SK-N-SH (cell line): ENCODE data around the gene MGAT5. TPM values are rescaled to one million over a fixed set of nuclear protein-coding genes. Genes with fewer than 3 reads are reported as not detected.

Experiments used
- CTCF ChIA-PET: fragments of 300-600, 350-600 bp; formaldehyde crosslinking; extraction: SDS; loops from one replicate; lab custom pipeline; 2021; lab: Yijun Ruan, JAX
- POLR2A ChIA-PET: fragments of 350-600 bp; sonication (Branson Sonifier 250); formaldehyde crosslinking; extraction: SDS; loops from one replicate; lab custom pipeline; 2020; ENCODE audit warnings: antibody characterized with exemption, inconsistent platforms; lab: Yijun Ruan, JAX
- DNase-seq: peaks from one replicate; pipeline ENCODE4 v3.0.0; 2012
- H2AFZ ChIP-seq: fragments of 200-600 bp; sonication (generic); 2 replicates; pipeline ENCODE4 v1.8.1; 2016; ENCODE audit warnings: antibody characterized with exemption, mild to moderate bottlenecking, low read depth
- H3F3A ChIP-seq: fragments of 200-600 bp; sonication (generic); replicated peaks from 2 replicates; pipeline ENCODE3; 2016; ENCODE audit warnings: antibody characterized with exemption, mild to moderate bottlenecking; ENCODE audit not compliant: insufficient read depth
- H3K27ac ChIP-seq, 2 experiments: fragments of 200-500 bp in 1 of 2; fragments of 200-600 bp in 1 of 2; sonication (Bioruptor generic) in 1 of 2; sonication (generic), shearing (Covaris generic) in 1 of 2; 2 replicates each; pipeline versions ENCODE4 v1.5.1 to v1.6.1; 2014 to 2016; ENCODE audit warnings: low read depth in 2 of 2, inconsistent platforms in 1 of 2, low read length in 1 of 2, mild to moderate bottlenecking in 1 of 2, mixed read lengths in 1 of 2
- H3K27me3 ChIP-seq: fragments of 200-600 bp; sonication (generic), shearing (Covaris generic); 2 replicates; pipeline ENCODE4 v1.6.1; 2016; ENCODE audit warnings: mixed run types; ENCODE audit not compliant: insufficient read depth
- H3K36me3 ChIP-seq, 2 experiments: fragments of 200-500 bp in 1 of 2; fragments of 200-600 bp in 1 of 2; sonication (Bioruptor generic) in 1 of 2; sonication (generic) in 1 of 2; replicated peaks in 1 of 2; 2 replicates each; pipeline versions ENCODE3 to v1.5.1; 2014 to 2016; ENCODE audit warnings: low read length in 1 of 2, mild to moderate bottlenecking in 1 of 2; ENCODE audit not compliant: insufficient read depth in 2 of 2, control insufficient read depth in 1 of 2
- H3K4me1 ChIP-seq, 2 experiments: fragments of 200-500 bp in 1 of 2; fragments of 200-600 bp in 1 of 2; sonication (Bioruptor generic) in 1 of 2; sonication (generic), shearing (Covaris generic) in 1 of 2; 2 replicates each; pipeline versions ENCODE4 v1.5.1 to v1.6.1; 2014 to 2016; ENCODE audit warnings: low read depth in 1 of 2, low read length in 1 of 2, mixed run types in 1 of 2; ENCODE audit not compliant: insufficient read depth in 2 of 2, control insufficient read depth in 1 of 2
- H3K4me2 ChIP-seq: fragments of 200-600 bp; sonication (generic), shearing (Covaris generic); 2 replicates; pipeline ENCODE4 v1.6.1; 2017; ENCODE audit warnings: mixed run types
- H3K4me3 ChIP-seq, 2 experiments: fragments of 200-500 bp in 1 of 2; fragments of 200-600 bp in 1 of 2; sonication (Bioruptor generic) in 1 of 2; sonication (generic), shearing (Covaris generic) in 1 of 2; 2 replicates each; pipeline versions ENCODE4 v1.5.1 to v1.8.1; 2014 to 2016; ENCODE audit warnings: low read depth in 2 of 2, inconsistent platforms in 1 of 2, low read length in 1 of 2, mild to moderate bottlenecking in 1 of 2, mixed read lengths in 1 of 2, moderate library complexity in 1 of 2
- H3K79me2 ChIP-seq: fragments of 200-600 bp; sonication (generic); 2 replicates; pipeline ENCODE4 v1.8.1; 2017; ENCODE audit warnings: mild to moderate bottlenecking; ENCODE audit not compliant: insufficient read depth
- H3K9ac ChIP-seq: fragments of 200-600 bp; sonication (generic); 2 replicates; pipeline ENCODE4 v1.6.1; 2017; ENCODE audit warnings: mixed run types
- H3K9me2 ChIP-seq: fragments of 200-600 bp; sonication (generic); 2 replicates; pipeline ENCODE4 v1.6.1; 2017; ENCODE audit warnings: mixed run types
- H3K9me3 ChIP-seq: fragments of 200-600 bp; sonication (generic); 2 replicates; pipeline ENCODE4 v1.6.1; 2017; ENCODE audit warnings: mixed run types, mild to moderate bottlenecking, moderate library complexity
- H4K20me1 ChIP-seq: fragments of 200-600 bp; sonication (generic); 2 replicates; pipeline ENCODE4 v1.6.1; 2017; ENCODE audit warnings: mild to moderate bottlenecking, mixed run types; ENCODE audit not compliant: insufficient read depth
- ELF1 ChIP-seq: IDR thresholded peaks from 2 replicates; pipeline ENCODE4 v1.4.0; 2012
- FOXM1 ChIP-seq: IDR thresholded peaks from 2 replicates; pipeline ENCODE4 v1.4.0; 2012; ENCODE audit warnings: low read depth, mild to moderate bottlenecking
- MAX ChIP-seq: IDR thresholded peaks from 2 replicates; pipeline ENCODE4 v1.4.0; 2012; ENCODE audit warnings: low read depth
- MEF2A ChIP-seq: IDR thresholded peaks from 2 replicates; pipeline ENCODE4 v1.4.0; 2012; ENCODE audit warnings: low read depth, borderline replicate concordance
- MXI1 ChIP-seq: IDR thresholded peaks from 2 replicates; pipeline ENCODE4 v1.6.1; 2012; ENCODE audit warnings: mild to moderate bottlenecking, low read depth, low read length, improper control_type of control experiment
- NFIC ChIP-seq: IDR thresholded peaks from 2 replicates; pipeline ENCODE4 v1.4.0; 2012; ENCODE audit warnings: borderline replicate concordance
- PBX3 ChIP-seq: IDR thresholded peaks from 2 replicates; pipeline ENCODE4; 2012
- RAD21 ChIP-seq: IDR thresholded peaks from 2 replicates; pipeline ENCODE4 v1.6.1; 2012; ENCODE audit warnings: mild to moderate bottlenecking, low read length
- RCOR1 ChIP-seq: fragments of 150-350 bp; IDR thresholded peaks from 2 replicates; pipeline ENCODE4 v1.6.1; 2017; ENCODE audit warnings: antibody characterized with exemption, low read length
- RXRA ChIP-seq: IDR thresholded peaks from 2 replicates; pipeline ENCODE4 v1.4.0; 2012; ENCODE audit warnings: low read depth, mild to moderate bottlenecking, borderline replicate concordance
- SMC3 ChIP-seq: IDR thresholded peaks from 2 replicates; pipeline ENCODE4 v1.6.1; 2012; ENCODE audit warnings: low read depth, low read length, improper control_type of control experiment
- TEAD4 ChIP-seq: IDR thresholded peaks from 2 replicates; pipeline ENCODE4 v1.4.0; 2012; ENCODE audit warnings: mild to moderate bottlenecking, borderline replicate concordance; ENCODE audit not compliant: insufficient read depth
- YY1 ChIP-seq: IDR thresholded peaks from 2 replicates; pipeline ENCODE4 v1.4.0; 2012; ENCODE audit warnings: low read depth, mild to moderate bottlenecking
- WGBS: methylation state at CpG from one replicate; pipeline ENCODE4 v1.1.6; 2017; ENCODE audit warnings: low lambda C conversion rate; 5-methylcytosine and 5-hydroxymethylcytosine counted together
- polyA plus RNA-seq, 3 experiments: library from polyadenylated mRNA; depleted of rRNA; stranded (reverse); fragments of >200 nt; gene quantifications; 2 replicates each; pipeline ENCODE4 v1.2.3, GENCODE V29; 2012
- TF ChIP-seq, protein P1 (sequence below): IDR thresholded peaks from 2 replicates; pipeline ENCODE4 v1.6.1; 2012; ENCODE audit warnings: mild to moderate bottlenecking, low read depth, low read length, moderate library complexity

Gene MGAT5
- polyA plus RNA-seq, 1 of the 3 experiments (the other 2 are of a cell fraction), result 18.2 TPM

DNA sequence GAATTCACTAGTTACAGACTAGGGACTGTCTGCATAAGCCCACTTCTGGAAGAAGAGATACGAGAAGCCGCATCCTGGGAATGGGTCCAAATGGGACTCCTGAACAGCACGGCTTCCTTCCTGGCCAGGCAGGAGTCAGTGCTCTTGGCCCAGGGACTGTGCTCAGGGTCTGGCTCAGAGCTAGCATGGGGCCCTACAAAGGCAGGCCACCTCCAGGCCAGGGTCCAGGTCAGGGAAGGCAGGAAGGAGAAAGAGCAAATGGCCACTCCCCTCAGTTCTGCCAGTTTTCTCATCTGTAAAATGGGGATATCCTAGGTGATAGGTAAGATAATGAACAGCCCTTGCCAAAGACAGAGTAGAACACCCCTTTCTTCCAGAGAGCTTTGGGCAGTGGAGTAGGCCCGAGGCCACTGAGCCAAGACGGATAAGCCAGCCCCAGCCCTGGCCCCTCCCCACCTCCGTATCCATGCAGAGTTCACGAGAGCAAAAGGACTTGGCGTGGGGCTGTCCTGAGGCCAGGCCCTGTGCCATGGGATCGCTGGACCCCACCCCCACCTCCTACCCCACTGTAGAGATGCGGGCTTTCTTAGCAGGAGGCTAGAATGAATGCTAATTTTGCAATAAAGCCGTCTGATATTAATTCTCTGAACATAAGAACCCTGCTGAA lies 190.1 kb downstream of the MGAT5 start:
- no peaks in the 10 kb centered on the region for H3K9me2 ChIP-seq
- no peak overlapping the region for H3K9ac ChIP-seq
- TF ChIP-seq RAD21 (no peak), RCOR1 (no peak), RXRA (no peak)
- TF ChIP-seq, protein P1, sequence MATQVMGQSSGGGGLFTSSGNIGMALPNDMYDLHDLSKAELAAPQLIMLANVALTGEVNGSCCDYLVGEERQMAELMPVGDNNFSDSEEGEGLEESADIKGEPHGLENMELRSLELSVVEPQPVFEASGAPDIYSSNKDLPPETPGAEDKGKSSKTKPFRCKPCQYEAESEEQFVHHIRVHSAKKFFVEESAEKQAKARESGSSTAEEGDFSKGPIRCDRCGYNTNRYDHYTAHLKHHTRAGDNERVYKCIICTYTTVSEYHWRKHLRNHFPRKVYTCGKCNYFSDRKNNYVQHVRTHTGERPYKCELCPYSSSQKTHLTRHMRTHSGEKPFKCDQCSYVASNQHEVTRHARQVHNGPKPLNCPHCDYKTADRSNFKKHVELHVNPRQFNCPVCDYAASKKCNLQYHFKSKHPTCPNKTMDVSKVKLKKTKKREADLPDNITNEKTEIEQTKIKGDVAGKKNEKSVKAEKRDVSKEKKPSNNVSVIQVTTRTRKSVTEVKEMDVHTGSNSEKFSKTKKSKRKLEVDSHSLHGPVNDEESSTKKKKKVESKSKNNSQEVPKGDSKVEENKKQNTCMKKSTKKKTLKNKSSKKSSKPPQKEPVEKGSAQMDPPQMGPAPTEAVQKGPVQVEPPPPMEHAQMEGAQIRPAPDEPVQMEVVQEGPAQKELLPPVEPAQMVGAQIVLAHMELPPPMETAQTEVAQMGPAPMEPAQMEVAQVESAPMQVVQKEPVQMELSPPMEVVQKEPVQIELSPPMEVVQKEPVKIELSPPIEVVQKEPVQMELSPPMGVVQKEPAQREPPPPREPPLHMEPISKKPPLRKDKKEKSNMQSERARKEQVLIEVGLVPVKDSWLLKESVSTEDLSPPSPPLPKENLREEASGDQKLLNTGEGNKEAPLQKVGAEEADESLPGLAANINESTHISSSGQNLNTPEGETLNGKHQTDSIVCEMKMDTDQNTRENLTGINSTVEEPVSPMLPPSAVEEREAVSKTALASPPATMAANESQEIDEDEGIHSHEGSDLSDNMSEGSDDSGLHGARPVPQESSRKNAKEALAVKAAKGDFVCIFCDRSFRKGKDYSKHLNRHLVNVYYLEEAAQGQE, result no peak
- TF ChIP-seq, all 33 proteins: peak for 0
- 88% methylated on average over 11 of the region's 11 CpGs for WGBS
- no peaks in the 10 kb centered on the region for H3K9me3 ChIP-seq
- ChIA-PET POLR2A (interaction anchor here (0.7 kb wide), 1 partner anchor 324 kb away, joined by 3 read pairs; no protein-coding TSS in a partner anchor), CTCF (interaction anchor here (1.2 to 1.5 kb wide), 2 partner anchors 32 to 559 kb away, joined by 3 to 6 read pairs; no protein-coding TSS in a partner anchor)
- H3K4me3 ChIP-seq, result no peak overlapping the region
- no peaks in the 10 kb centered on the region for H3K27me3 ChIP-seq
- DNase-seq, result no peak
- no peak overlapping the region for H3K27ac ChIP-seq
- no peaks in the 10 kb centered on the region for H4K20me1 ChIP-seq
- H3K36me3 ChIP-seq, result peaks cover 0 to 9% of the 10 kb centered on the region in 2 experiments
- no peak overlapping the region for H3K4me2 ChIP-seq
- no peaks in the 10 kb centered on the region for H3K79me2 ChIP-seq
- no peaks in the 10 kb centered on the region for H3F3A ChIP-seq
- no peak overlapping the region for H2AFZ ChIP-seq
- H3K4me1 ChIP-seq, result peaks cover 5 to 19% of the 10 kb centered on the region in 2 experiments; a peak in 1 of 4 replicates

DNA sequence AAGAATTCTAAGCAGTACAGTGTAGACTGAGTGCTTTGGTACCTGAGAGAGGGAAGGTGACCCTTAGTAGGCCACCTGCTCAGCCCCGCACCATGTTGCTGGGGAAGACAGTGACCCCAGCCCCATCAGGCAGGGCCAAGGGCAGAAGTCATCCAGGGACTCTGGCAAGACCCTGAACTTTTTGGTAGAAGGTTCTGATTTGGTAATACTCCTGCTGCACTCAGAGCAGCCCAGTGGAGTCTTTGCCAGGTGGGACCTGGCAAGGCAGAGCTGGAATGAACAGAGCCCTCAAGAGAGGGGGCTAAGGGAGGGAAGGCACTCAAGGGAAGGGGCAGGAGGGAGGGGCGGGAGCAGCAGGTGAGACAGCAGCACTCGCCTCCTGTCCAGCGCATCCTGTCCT lies 191.2 kb downstream of the MGAT5 start:
- H2AFZ ChIP-seq, result no peak overlapping the region
- H3K36me3 ChIP-seq, result peaks cover 0 to 10% of the 10 kb centered on the region in 2 experiments
- CTCF ChIA-PET, result interaction anchor here (1.2 to 6.9 kb wide), 3 partner anchors 33 to 453 kb away, joined by 3 to 63 read pairs (median 5); no protein-coding TSS in a partner anchor
- no peaks in the 10 kb centered on the region for H3K27me3 ChIP-seq
- no peaks in the 10 kb centered on the region for H3K9me2 ChIP-seq
- H3K4me1 ChIP-seq, result peaks cover 5 to 19% of the 10 kb centered on the region in 2 experiments; a peak in 1 of 4 replicates
- no peak overlapping the region for H3K4me2 ChIP-seq
- no peak overlapping the region for H3K9ac ChIP-seq
- H3K9me3 ChIP-seq, result no peaks in the 10 kb centered on the region
- 88% methylated on average over 3 of the region's 4 CpGs for WGBS
- TF ChIP-seq YY1 (no peak), RXRA (no peak), NFIC (no peak), TEAD4 (no peak), FOXM1 (no peak), PBX3 (no peak), MXI1 (no peak), MEF2A (no peak), ELF1 (no peak), MAX (no peak), SMC3 (no peak)
- TF ChIP-seq, all 33 proteins: peak for 0
- H4K20me1 ChIP-seq, result no peaks in the 10 kb centered on the region
- H3K4me3 ChIP-seq, result no peak overlapping the region
- no peaks in the 10 kb centered on the region for H3K79me2 ChIP-seq
- no peaks in the 10 kb centered on the region for H3F3A ChIP-seq
- no peak for DNase-seq
- no peak overlapping the region; a peak in 1 of 4 replicates for H3K27ac ChIP-seq
- POLR2A ChIA-PET, result interaction anchor here (1.2 kb wide), 1 partner anchor 325 kb away, joined by 3 read pairs; no protein-coding TSS in a partner anchor
